GM06990 (cell line): ENCODE data around the gene FRMD5.

Experiments
- DNase-seq: peaks from one replicate; pipeline ENCODE4 v3.0.0-alpha.2; 2011; ENCODE audit not compliant: insufficient read length; ENCODE audit errors: extremely low read depth
- H3K27me3 ChIP-seq: replicated peaks from 2 replicates; pipeline ENCODE4 v1.6.0; 2011; ENCODE audit warnings: low read length; ENCODE audit not compliant: control insufficient read depth, insufficient read depth
- H3K36me3 ChIP-seq: 2 replicates; pipeline ENCODE4 v1.5.1; 2011; ENCODE audit warnings: low read length; ENCODE audit not compliant: control insufficient read depth, insufficient read depth
- H3K4me3 ChIP-seq: replicated peaks from 2 replicates; pipeline ENCODE4 v1.5.1; 2011; ENCODE audit warnings: low read depth, mild to moderate bottlenecking, control low read depth, low read length
- TF ChIP-seq, protein P1 (sequence below): IDR thresholded peaks from 2 replicates; pipeline ENCODE4 v1.5.1; 2011; ENCODE audit warnings: low read length, control low read depth, mild to moderate bottlenecking, inconsistent platforms; ENCODE audit not compliant: insufficient read depth, poor library complexity, severe bottlenecking

Gene FRMD5

DNA sequence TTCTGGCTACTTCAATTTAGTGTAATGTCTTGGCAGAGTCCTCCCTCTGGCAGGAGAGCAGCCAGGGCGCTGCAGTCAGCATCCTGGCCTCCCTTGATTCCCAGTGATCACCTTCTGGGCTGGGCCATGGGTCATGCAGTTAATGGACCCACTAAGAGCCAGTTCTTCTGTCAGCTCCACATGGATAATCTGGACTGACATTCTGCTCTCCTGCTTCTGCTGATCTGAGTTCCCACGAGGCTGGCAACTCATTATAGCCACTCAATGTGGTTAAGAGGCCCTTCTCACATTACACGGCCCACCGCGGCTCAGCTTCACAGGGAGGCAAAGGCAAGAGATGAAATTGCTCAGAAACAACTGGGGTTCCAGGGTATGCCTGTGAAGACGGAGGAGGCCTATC, 274.3 kb downstream of the FRMD5 start:
- Histone ChIP-seq H3K4me3 (no peak overlapping the region), H3K27me3 (no peaks in the 10 kb centered on the region; the same call in 1 of the 2 replicates), H3K36me3 (no peaks in the 10 kb centered on the region)
- no peak for DNase-seq
- TF ChIP-seq, protein P1, sequence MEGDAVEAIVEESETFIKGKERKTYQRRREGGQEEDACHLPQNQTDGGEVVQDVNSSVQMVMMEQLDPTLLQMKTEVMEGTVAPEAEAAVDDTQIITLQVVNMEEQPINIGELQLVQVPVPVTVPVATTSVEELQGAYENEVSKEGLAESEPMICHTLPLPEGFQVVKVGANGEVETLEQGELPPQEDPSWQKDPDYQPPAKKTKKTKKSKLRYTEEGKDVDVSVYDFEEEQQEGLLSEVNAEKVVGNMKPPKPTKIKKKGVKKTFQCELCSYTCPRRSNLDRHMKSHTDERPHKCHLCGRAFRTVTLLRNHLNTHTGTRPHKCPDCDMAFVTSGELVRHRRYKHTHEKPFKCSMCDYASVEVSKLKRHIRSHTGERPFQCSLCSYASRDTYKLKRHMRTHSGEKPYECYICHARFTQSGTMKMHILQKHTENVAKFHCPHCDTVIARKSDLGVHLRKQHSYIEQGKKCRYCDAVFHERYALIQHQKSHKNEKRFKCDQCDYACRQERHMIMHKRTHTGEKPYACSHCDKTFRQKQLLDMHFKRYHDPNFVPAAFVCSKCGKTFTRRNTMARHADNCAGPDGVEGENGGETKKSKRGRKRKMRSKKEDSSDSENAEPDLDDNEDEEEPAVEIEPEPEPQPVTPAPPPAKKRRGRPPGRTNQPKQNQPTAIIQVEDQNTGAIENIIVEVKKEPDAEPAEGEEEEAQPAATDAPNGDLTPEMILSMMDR = no peak

DNA sequence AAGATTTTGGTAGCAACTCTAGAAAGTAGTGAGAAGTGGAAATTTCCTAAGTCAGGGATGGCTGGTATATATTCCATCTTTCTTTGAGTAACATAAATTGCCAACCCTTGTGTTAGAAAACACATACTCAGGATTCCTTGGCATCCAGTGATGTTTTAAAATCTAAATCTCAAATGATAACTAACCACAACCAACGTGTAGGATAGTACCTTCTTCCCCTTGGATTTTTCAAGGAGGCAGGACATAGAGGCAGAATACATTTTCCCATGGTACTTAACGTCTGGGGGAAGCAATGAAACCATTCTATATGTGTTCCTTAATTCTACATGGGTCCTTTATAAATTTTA, 274.8 kb downstream of the FRMD5 start:
- TF ChIP-seq, protein P1 = no peak
- no peak for DNase-seq
- no peaks in the 10 kb centered on the region; the same call in 1 of the 2 replicates for H3K27me3 ChIP-seq
- H3K4me3 ChIP-seq = no peak overlapping the region
- H3K36me3 ChIP-seq = no peaks in the 10 kb centered on the region

DNA sequence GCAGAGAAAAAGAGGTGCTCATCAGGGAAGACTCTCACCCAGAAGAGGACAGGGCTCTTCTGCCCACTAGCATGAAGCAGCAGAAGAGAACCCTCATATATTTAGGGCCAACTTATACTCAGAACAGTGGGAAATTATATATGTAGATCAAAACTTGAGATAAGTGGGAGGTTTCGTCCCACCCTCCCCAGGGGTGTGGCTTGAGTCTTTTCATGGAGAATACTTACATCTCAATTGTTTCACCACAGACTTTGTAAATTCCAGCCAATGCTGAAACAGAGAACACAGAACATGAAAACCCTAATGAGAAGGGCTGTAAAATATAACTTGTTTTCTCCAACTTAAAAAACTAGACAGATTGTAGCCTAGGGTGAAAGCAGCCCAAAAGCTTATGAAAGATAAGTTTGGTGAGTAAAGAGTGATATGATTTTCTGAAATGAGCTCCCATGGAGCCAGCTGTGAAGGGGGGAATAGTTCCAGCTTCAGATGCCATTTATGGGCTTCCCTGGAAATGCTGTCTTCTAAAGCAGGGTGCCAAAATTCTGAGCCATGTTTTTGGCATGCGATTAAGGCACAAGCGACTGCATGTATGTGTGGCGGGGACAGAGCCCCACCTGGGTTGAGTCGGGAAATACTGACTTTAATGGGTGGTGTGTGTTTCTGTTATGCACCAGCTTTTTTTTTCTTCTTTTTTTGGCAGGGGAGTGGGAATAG, 275.4 kb downstream of the FRMD5 start:
- no peak overlapping the region for H3K4me3 ChIP-seq
- H3K27me3 ChIP-seq = no peaks in the 10 kb centered on the region; the same call in 1 of the 2 replicates
- TF ChIP-seq, protein P1 = no peak
- no peak for DNase-seq
- H3K36me3 ChIP-seq = no peaks in the 10 kb centered on the region

GRCh38 chr15:43918717-43919116, 276.4 kb downstream of the FRMD5 start:
- no peaks in the 10 kb centered on the region; the same call in 1 of the 2 replicates for H3K27me3 ChIP-seq
- TF ChIP-seq, protein P1 = no peak

DNA sequence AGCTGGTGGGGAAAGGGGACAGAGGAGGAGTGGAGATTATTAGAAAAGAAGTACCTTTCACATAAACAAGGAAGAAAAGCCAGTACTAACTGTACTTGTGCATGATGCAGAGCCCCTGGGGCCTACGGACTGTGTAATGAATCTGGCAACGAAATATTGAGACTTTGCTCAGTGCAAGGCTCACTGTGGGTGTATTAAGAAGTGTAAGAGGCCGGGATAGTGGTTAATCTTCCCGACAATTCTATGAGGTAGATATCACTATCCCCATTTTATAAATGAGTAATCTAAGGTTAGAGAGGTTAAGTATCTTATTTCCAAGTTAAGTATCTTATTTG, 278.8 kb downstream of the FRMD5 start:
- H3K36me3 ChIP-seq = no peaks in the 10 kb centered on the region

More at GRCh38 chr15:43918717-43919116, 276.4 kb downstream of the FRMD5 start:
- no peaks in the 10 kb centered on the region for H3K36me3 ChIP-seq
- no peak overlapping the region for H3K4me3 ChIP-seq
- DNase-seq = no peak

More for the DNA sequence above, 278.8 kb downstream of the FRMD5 start:
- TF ChIP-seq, protein P1 = no peak
- DNase-seq = no peak
- Histone ChIP-seq H3K27me3 (no peaks in the 10 kb centered on the region), H3K4me3 (no peak overlapping the region)
